COR-L47 (cell line): ENCODE results near the gene OR10Z1.

Experiments used
- DNase-seq: peaks from one replicate; lab custom pipeline; 2025; lab: John Stamatoyannopoulos, UW

The OR10Z1 gene

GRCh38 chr1:158604968-158605367, at the start of gene OR10Z1:
Gene OR10Z1 (plus strand): TSS chr1:158605268. CDS start chr1:158606439, 1,171 bp downstream.
- no peak for DNase-seq

DNA sequence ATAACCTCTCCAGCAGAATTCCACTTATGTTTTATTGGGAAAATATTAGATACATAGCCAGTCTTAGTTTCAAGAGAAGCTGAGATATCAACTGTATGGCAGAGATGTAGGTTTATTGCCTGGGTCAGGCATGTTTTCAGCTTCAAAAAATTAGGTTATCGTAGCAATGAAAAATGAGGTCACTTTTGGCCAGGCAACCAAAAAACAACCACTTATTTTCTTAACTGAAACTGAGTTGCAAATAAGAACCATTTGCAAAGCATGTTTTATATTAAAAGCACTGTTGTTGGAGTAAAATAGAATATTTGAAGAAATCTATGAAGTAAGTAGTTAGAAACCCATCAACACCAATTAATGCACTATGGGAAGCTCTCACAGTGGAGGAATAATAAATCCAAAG, 45.4 kb upstream of the OR10Z1 start:
- no peak for DNase-seq

GRCh38 chr1:158563853-158564252, 41.2 kb upstream of the OR10Z1 start:
- DNase-seq: no peak

GRCh38 chr1:158564608-158565007, 40.5 kb upstream of the OR10Z1 start:
- DNase-seq: no peak

DNA sequence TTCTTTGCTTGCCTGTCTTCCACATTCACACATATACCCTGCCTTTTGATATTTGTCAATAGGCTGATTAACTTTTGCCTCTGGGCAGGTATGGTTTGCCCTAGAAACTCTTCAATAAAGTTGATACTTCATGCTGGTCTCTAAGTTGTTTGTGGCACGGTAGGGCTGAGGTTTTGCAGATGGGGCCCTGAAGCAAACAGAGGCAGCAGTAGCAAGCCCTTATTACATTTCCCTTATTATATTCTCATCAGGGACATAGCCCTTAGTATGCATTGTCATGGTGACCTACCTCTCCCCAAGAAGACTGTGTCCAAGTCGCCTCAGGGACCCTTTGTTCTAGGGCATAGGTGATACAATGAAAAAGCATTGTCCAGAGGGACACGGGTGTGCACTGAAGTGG, 34.6 kb upstream of the OR10Z1 start, which contains the start of gene OR6P1:
Gene OR6P1, minus strand, starts transcription at position 101 of the 400 bp plus-strand sequence. CDS start 6,976 bp downstream, outside the sequence.
- no peak for DNase-seq

DNA sequence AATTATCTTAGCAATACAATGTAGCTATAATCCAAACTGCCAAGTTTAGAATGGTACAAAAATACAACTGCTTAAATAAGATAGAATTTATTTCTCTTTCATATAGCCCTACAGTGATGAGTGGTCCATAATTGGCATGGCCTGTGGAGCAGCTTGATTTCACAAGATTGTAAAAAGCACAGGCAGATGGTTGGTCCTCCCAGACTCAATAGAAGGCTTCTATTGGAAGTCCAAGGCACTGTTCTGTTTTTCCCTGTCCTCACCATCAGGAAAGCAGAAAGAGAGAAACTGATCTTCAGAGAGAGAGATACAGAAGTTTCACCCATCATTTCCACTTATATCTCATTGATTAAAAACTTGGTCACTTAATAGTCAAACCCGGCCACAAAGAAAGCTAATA, 32.8 kb upstream of the OR10Z1 start:
- DNase-seq: no peak

DNA sequence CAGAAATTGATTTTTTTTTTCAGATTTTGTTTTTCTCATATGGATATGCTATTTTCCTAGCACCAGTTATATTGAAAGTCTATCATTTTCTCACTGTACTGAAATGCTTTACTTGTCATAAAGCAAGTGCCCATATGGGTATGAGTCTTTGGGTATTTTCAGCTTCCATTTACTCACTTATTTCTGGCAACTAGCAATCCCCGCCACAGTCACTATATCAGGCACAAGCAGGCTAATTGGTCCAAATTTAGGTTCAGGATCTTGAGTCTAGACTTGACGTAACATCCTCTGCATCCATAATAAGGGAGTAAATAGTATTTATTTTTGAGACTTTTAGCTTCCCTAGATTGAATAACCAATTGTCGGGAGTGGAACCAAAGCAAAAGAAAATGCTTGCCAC, 27.5 kb upstream of the OR10Z1 start:
- DNase-seq: no peak

GRCh38 chr1:158579733-158580132, 25.3 kb upstream of the OR10Z1 start, which contains the start of gene OR10X1:
Gene OR10X1 (minus strand): TSS chr1:158579899. CDS start chr1:158579899, 0 bp downstream.
- no peak for DNase-seq

DNA sequence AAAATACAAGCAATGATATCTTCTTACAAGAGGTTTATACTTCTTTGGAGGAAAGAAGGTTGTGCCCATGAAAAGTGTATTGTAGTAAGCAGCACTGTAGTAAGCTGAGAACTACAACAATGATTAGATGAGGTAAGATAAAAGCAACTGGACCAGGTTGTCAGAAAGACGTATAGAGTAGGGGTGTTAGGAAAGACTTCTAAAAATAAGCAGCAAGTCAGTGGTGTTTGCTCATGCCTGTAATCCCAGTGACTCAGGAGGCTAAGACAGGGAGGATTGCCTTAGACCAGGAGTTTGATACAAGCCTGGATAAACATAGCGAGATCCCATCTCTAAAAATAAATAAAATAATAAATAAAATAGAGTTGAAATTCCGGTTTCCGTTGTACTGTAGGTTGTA, 21.1 kb upstream of the OR10Z1 start:
- no peak for DNase-seq

DNA sequence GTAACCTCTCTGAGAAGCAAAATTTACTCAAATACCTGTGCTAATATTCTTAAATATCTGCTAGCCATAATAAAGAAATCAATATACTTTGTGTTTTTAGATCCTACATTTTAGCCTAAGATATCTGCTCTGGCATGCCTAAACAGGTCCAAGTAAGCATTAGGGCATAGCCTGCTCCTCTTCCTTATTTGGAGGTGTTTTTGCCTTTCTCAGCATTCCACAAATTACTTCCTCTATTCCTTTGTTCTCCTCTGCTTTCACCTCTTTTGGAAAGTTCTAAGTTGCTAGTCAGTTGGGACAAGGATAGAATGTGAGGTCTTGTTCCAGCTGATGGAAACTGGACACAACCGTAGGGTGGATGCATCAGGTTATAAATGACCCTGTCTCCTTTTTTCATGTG, 18.1 kb upstream of the OR10Z1 start:
- no peak for DNase-seq

DNA sequence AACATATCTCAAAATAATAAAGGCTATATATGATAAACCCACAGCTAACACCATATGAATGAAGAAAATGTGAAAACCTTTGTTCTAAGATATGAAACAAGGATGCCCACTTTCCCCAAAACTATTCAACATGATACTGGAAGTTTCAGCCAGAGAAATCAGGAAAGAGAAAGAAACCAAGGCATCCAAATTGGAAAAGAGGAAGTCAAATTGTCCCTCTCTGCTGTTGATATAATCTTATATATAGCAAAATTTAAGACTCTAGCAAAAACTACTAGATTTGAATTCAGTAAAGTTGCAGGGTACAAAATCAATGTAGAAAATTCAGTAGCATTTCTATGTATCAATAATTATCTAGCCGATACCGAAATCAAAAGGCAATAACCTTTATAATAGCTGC, 4.3 kb upstream of the OR10Z1 start:
- DNase-seq: no peak

GRCh38 chr1:158607296-158607695, 2.2 kb downstream of the OR10Z1 start:
- DNase-seq: no peak

DNA sequence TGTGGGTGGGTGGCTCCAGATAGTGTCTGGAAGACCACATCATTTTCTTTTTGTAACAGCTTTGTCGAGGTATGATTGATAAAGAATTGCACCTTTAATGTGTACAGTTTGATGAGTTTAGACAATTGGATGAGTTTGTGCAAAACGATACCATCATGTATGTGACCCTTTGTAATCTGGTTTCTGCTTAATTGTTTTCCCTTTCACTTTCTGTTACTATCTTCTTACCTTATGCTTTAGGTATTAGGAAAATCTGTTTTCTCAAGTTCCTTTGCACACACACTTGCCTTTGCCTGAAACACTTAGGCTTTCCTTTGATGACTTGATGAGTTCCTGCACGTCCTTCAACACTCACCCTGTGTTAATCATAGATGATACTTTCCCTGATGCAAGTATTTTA, 6.8 kb downstream of the OR10Z1 start:
- no peak for DNase-seq

DNA sequence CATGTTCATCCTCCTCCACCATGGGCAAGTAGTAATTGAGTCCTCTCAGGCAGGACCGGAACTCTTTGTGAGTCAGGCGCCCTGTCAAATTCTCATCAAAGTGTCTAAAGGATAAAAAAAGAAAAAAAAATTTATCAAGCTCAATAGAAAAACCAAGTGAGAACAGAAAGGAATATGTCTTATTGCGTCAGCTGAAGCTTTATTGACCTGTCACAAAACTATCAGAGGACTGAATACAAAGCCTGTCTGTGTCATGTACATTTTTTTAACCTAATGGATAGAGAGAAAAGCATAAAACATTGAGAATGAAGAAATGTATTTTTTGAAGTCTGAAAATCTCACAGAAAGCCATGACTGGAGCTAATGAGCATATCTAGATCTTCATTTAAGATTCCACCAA, 8.7 kb downstream of the OR10Z1 start:
- DNase-seq: no peak

DNA sequence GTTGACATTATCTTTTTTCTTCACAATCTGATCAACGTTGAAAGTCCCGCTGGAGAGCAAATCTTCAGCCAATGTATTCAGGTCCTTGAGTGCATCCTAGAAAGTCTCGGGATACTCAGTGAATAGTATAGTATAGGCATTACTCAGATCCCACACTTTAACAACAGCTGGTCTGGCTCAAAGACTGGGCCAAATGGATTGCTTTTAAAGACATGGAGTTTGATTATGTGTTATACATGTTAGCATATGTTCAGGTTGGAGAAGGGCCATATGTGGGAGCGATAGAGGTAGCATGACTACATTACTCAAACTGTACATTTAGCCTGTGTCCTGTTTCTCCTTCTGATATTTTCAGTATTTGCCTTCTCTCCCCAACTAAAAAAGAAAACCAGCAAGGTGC, 33.1 kb downstream of the OR10Z1 start:
- no peak for DNase-seq

DNA sequence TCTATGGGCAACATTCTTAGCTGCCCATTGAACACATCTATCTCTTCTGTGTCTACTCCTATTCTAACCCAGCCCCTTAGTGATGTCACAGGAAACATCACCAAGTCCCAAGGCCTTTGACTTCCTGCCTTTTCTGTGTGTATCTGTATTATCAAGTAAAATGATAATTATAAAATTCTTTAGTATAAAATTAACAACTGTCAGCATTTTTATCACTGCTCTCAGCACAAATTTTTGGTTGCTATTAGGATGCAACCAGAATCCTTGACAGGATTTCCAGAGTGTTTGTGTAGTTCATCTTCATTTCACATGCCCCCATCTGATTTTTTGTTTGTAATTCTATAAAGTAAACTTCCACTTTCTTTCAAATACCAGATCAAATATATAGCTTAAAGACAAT, 33.8 kb downstream of the OR10Z1 start:
- no peak for DNase-seq

GRCh38 chr1:158644449-158644848, 39.4 kb downstream of the OR10Z1 start:
- no peak for DNase-seq

DNA sequence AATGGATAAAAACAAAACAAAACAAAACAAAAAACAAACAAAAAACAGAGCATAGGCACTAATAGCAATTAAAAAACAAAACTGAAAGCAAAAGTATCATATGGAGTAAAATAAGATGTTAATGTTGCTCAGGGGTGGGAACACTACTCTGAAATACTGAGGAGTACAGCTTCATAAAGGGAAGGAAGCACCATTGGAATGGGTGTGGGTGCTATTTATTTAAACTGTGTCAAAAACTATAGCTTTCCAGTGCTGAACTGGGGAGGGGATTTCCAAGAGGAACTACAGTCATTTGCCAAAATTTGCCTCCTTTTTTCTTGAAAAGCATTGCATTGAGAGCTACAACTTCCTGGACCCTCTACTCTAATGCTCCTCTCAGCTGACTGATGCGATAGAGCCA, 41.4 kb downstream of the OR10Z1 start:
- no peak for DNase-seq

GRCh38 chr1:158649052-158649451, 44.0 kb downstream of the OR10Z1 start:
- no peak for DNase-seq

- no peak for DNase-seq
Measured at GRCh38 chr1:158652721-158653334, 47.8 kb downstream of the OR10Z1 start.

DNA sequence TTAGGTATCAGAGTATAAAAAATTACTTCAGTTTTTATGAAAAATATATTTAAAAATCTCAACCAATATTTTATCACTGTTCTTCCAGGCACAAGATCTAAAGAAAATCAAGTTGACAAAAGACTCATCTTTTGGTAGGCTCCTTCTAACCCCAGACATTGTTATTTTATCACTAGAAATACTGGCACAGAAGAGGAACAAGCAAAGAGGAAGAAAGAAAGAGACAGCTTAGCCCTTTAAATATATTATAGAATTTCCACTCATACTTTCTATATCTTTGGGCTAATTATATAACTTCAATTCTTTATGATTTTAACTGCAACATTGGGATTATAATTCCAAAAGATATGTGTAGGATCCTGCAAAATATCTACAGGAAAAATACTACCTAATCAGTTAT, 49.0 kb downstream of the OR10Z1 start:
- no peak for DNase-seq

DNA sequence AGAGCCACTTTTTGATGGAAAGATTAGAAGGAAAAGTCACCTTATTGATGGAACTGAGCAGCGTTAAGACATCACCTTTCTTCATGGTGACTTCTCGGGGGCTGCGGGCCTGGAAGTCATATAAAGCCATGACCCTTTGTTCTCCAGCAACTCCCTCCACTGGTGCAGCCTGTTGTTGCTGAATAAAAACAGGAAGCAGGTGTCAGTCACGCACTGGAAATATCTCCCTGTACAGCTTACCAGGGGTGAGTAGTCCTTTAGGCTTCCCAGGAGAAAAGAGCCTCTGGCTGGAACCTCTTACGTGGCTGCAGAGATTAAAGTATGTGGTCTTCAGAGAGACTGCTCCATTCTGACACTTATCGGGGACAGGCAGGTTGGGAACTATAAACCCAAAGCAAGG, 49.5 kb downstream of the OR10Z1 start:
- DNase-seq: no peak
